GM18499 (cell line): ENCODE results near the gene ROBO2.

Source experiments
- ATAC-seq: cut with Tn5 transposase; IDR thresholded peaks from one replicate; pipeline ENCODE4 v1.9.1; 2021; ENCODE audit warnings: moderate number of reproducible peaks; ENCODE audit not compliant: insufficient read depth, unreplicated experiment

ROBO2 gene

GRCh38 chr3:77535116-77535515 is 495.2 kb downstream of the ROBO2 start:
- no peak for ATAC-seq

- ATAC-seq: no peak
These were observed 496.3 kb downstream of the ROBO2 start for GRCh38 chr3:77536038-77536775.

GRCh38 chr3:77539014-77539413 is 499.1 kb downstream of the ROBO2 start:
- ATAC-seq: no peak

GRCh38 chr3:77539677-77540076 is 499.8 kb downstream of the ROBO2 start:
- ATAC-seq: no peak

GRCh38 chr3:77541203-77541922 is 501.5 kb downstream of the ROBO2 start:
- ATAC-seq: no peak

DNA sequence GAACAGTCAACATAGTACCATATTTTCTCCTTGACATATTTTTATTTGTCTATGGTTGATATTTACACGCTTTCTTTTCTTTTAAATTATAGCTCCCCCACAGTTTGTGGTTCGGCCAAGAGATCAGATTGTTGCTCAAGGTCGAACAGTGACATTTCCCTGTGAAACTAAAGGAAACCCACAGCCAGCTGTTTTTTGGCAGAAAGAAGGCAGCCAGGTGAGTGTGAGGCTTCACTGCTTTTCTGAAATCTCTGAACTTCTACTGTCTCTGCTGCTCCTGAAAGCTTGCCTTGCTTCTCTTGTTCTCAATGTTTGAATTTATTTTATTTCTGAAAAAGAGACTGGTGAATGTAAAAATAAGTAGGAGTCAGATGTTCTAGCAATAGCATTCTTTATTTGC is 506.3 kb downstream of the ROBO2 start:
- no peak for ATAC-seq

DNA sequence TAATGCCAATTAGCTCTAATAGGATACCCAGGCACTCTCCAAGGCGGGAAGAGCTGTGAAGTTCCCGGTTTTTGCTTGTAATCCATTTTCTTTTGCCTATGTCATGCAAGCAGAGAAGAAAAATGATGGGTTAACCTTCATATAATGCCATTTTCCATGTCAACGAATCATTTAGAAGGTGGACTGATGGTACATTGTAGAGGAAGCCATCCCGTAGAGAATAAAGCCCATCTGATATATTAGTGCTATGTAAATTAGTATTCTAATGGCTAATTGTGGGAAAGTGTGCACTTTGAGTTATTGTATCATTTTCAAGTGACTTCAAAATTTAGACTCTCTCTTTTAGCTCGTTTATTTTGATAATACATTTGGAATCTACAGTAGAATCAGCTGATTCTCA is 509.1 kb downstream of the ROBO2 start:
- no peak for ATAC-seq

DNA sequence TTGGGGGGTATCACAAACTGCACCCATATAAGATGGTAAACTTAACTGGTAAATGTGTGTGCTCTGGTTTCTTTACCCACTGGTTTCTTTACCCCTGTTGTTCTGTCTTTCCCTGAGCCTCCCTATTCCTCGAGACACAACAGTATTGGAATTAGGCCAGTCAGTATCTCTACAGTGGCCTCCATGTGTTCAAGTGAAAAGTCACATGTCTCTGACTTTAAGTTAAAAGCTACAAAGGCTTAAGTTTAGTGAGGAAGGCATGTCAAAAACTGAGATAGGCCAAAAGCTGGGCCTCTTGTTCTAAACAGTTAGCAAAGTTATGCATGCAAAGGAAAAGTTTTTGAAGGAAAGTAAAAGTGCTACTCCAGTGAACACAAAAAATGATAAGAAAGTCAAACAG is 513.3 kb downstream of the ROBO2 start:
- no peak for ATAC-seq

GRCh38 chr3:77562089-77562488 is 522.2 kb downstream of the ROBO2 start:
- ATAC-seq: no peak

DNA sequence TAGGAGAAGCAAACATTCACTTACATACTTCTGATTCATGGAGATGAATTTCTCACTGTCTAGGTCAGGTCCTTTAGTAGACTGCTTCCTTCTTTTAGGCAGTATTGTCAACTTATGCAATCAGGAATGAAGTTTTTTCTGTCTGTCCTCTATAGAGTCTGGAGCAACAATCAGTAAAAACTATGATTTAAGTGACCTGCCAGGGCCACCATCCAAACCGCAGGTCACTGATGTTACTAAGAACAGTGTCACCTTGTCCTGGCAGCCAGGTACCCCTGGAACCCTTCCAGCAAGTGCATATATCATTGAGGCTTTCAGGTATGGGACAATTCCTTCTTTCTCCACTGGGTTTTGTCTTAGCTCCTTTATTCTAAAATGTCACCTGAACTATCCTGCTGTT is 523.1 kb downstream of the ROBO2 start:
- ATAC-seq: no peak

- no peak for ATAC-seq
These were observed 526.2 kb downstream of the ROBO2 start for GRCh38 chr3:77566055-77566454.

DNA sequence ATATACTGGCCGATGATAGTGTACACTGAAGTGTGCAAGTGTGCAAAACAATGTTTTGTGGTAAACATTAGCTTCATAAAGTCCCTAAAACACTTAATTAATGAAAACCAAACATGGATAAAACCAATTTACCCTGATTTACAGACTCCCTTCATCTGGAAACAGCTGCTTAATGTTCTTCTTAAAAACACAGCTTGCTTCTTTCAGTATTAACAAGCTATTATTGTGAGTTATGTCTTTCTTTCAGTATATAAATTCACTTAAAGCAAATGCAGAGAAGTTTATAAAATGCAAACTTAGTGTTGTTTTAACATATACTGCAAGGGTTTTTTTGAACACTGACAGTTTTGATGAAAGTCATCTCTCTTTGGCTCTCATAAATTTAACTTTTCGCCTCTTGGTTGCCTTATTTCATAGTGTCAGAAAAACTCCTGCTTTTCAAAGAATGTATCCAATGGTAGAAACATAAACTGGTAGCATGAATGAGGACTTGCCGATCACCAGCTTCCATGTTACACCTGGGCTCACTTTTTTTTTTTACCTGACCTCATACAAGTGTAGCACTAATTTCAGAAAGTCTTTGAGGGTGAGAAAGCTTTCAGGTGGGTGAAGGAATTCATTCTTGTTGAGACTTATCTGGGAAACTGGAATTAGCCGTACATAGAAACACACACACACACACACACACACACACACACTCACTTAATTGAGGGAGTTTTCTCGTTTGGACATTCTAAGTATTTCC is 532.2 kb downstream of the ROBO2 start:
- ATAC-seq: no peak

DNA sequence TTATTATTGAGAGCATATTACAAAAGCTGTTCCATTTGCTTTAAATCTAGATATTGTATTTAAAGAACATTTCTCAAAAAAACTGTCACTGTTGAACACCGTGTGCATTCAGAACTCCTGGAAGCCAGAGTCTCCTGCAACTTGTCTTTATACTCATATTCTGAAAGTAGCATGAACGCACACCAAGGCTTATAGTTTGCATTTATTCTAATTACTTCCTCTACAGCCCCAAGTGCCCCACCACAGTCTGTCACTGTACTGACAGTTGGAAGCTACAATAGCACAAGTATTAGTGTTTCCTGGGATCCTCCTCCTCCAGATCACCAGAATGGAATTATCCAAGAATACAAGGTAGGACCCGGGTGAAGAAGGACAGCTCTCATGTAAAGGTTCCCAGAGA is 537.4 kb downstream of the ROBO2 start:
- no peak for ATAC-seq

DNA sequence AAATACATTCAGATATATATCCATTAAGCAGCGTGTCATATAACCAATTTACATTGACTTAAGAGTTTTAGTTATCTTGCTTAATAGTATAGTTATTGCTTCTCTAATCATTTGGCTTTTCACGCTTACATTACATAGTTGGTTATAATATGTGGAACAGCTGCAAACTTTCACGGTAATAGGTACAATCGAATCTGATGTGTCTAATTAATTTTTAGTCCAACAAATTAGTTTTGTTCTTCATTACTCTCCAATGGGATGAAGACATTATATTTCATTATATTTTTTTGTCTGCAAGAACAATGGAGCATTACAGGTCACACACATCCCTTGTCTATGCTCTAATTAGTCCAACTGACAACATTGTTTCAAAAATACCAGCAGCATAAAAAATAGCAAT is 546.3 kb downstream of the ROBO2 start:
- no peak for ATAC-seq

DNA sequence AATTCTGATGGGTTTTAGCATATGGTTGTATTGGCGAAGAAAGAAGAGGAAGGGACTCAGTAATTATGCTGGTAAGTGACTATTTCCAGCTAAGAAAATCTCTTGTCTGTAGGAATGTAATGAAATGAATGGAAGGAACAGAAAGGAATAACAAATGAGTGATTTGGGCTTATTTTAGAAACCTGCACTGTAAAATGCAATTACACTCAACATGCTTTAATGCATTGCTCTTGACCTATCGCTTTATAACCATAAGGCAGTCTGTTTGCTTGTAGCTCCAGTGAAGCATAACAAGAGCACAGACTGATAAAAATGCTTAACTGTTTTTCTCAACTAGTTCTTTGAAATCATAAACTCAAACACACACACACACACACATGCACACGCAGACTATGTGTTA is 549.0 kb downstream of the ROBO2 start:
- ATAC-seq: no peak

DNA sequence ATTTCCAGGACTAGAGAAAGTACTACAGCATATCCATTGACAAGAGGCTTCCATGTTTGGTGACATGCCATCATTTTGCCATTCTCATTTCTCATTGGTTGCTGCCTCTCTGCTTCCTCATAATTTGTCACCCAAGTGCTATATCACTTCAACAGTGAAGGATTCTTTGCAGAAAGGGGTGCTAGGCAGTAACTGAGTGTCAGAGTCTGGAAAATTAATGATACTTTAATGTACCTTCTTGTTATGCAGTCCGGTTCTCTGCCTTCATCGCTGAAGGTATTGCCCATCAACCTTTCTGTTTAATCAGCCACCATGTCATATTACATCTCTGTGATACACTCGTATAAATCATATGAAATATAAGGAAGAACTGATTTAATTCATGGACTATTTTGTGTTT is 550.3 kb downstream of the ROBO2 start:
- no peak for ATAC-seq

- ATAC-seq: no peak
These were observed 555.5 kb downstream of the ROBO2 start for GRCh38 chr3:77595371-77595870.

- ATAC-seq: no peak
These were observed 560.0 kb downstream of the ROBO2 start for GRCh38 chr3:77599948-77600347.

DNA sequence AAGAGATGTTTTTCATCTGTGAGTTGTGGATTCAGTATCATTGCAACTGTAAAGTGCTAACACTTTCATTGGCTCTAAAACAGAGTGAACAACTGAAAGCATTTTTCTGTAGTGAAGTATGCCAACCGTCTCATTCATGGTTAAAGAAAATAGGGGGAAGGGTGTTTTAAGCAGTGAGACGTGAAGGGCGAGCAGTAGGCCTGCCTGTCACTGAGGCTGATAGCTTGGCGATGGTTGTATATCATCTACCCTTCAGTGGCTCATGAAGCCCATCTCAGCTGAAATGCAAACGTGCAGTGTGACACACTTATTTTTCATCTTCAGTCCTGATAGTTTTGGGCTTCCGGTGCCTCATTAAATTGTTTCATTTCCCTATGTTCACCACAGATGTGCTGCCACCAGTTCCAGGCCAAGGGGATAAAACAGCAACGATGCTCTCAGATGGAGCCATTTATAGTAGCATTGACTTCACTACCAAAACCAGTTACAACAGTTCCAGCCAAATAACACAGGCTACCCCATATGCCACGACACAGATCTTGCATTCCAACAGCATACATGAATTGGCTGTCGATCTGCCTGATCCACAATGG is 562.0 kb downstream of the ROBO2 start:
- ATAC-seq: no peak

DNA sequence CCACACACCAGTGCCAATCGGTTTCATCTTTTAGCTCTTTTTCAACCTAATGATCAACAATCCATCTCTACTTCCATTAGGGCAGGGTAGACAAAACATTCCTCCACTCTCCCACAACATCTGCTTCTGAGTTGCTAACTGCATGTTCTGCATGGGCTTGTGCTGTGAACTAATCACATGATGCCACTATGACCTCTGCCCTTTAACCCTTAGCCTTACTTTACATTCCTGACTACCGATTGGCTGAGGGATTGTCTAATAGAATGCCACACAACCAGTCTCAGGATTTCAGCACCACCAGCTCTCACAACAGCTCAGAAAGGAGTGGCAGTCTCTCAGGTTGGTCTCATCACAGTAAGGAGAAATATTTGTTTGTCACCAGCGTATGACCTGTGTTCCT is 562.8 kb downstream of the ROBO2 start:
- no peak for ATAC-seq

DNA sequence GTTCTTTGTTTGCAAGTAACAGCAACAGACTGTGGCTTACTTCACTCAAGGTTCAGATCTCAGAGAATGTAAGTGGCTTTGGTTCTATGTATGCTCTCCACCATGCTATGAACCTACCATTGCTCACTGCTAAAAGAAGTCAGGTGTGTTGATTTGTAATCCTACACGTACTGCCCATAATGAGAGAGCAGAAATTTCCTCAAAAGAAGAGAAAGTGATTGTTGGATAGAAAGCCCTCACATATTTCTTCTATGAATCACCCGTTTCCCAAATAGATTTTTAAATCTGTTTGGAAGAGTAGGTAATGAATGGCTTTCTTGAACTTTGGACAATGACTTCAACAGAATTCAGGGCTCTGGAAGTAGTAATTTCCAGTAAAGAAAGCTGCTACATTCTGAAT is 565.4 kb downstream of the ROBO2 start:
- no peak for ATAC-seq
